OCI-LY3 (cell line): ENCODE results near the gene ZNF710.

ENCODE experiments used
- H2AFZ ChIP-seq: fragments of 200-600, 300-600 bp; shearing (Covaris generic); 2 replicates; pipeline ENCODE4 v1.6.0; 2014; ENCODE audit warnings: antibody characterized with exemption, low read depth, low read length
- H3K27ac ChIP-seq: fragments of 200-600, 300-600 bp; sonication (generic); 2 replicates; pipeline ENCODE4 v1.5.1; 2014; ENCODE audit warnings: mild to moderate bottlenecking, low read length, moderate library complexity, mixed read lengths
- H3K27me3 ChIP-seq: fragments of 200-600, 300-600 bp; sonication (generic); 2 replicates; pipeline ENCODE4 v1.6.1; 2014; ENCODE audit warnings: low read depth, low read length, mixed read lengths
- H3K36me3 ChIP-seq: fragments of 200-600, 300-600 bp; sonication (generic); replicated peaks from 2 replicates; pipeline ENCODE3; 2014; ENCODE audit warnings: low read depth, low read length, mixed read lengths
- H3K4me1 ChIP-seq: fragments of 300-600, 200-600 bp; sonication (generic); 2 replicates; pipeline ENCODE4 v1.6.1; 2014; ENCODE audit warnings: low read length, mixed read lengths
- H3K4me2 ChIP-seq: fragments of 200-600, 300-600 bp; sonication (generic); 2 replicates; pipeline ENCODE4 v1.6.1; 2014; ENCODE audit warnings: low read length, mixed read lengths
- H3K4me3 ChIP-seq: fragments of 300-600, 200-600 bp; sonication (generic); 2 replicates; pipeline ENCODE4 v1.5.1; 2014; ENCODE audit warnings: antibody characterized with exemption, mild to moderate bottlenecking, low read length, moderate library complexity
- H3K79me2 ChIP-seq: fragments of 300-600, 200-600 bp; shearing (Covaris generic); 2 replicates; pipeline ENCODE4 v1.6.1; 2014; ENCODE audit warnings: mild to moderate bottlenecking, low read length, mixed read lengths
- H3K9ac ChIP-seq: fragments of 300-600, 200-600 bp; shearing (Covaris generic); 2 replicates; pipeline ENCODE4 v1.6.0; 2014; ENCODE audit warnings: mild to moderate bottlenecking, low read length, moderate library complexity
- H3K9me3 ChIP-seq: fragments of 200-600, 300-600 bp; shearing (Covaris generic); 2 replicates; pipeline ENCODE4 v1.6.1; 2014; ENCODE audit warnings: low read length, mixed read lengths; ENCODE audit not compliant: insufficient read depth
- H4K20me1 ChIP-seq: fragments of 200-600, 300-600 bp; sonication (generic); 2 replicates; pipeline ENCODE4 v1.6.1; 2016; ENCODE audit warnings: low read length, mixed read lengths; ENCODE audit not compliant: insufficient read depth
- EZH2phosphoT487 ChIP-seq: fragments of 200-600 bp; shearing (Covaris generic); IDR thresholded peaks from 2 replicates; pipeline ENCODE4 v1.6.1; 2018; ENCODE audit warnings: antibody characterized with exemption, mixed run types, low read depth
- TF ChIP-seq, protein P1 (sequence below): fragments of 200-600, 300-600 bp; sonication (generic); IDR thresholded peaks from 2 replicates; pipeline ENCODE4 v1.5.1; 2014; ENCODE audit warnings: antibody characterized with exemption, low read length, low read depth

The ZNF710 gene

DNA sequence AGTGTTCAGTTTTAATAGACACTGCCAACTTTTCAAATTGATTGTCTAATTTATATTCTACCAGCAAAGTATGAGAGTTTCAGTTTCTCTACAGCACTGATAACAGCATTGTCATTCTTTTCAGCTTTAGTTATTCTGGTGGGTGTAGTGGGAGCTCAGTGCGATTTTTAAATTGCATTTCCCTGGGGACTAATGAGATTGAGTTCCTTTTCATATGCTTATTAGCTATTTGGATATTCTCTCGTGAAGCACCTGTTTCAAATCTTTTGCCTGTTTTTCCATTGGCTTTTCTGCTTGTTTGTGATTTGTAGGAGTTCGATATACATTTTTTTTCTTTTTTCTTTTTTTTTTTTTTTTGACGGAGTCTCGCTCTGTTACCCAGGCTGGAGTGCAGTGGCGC is 120.0 kb downstream of the ZNF710 start:
- TF ChIP-seq, protein P1, sequence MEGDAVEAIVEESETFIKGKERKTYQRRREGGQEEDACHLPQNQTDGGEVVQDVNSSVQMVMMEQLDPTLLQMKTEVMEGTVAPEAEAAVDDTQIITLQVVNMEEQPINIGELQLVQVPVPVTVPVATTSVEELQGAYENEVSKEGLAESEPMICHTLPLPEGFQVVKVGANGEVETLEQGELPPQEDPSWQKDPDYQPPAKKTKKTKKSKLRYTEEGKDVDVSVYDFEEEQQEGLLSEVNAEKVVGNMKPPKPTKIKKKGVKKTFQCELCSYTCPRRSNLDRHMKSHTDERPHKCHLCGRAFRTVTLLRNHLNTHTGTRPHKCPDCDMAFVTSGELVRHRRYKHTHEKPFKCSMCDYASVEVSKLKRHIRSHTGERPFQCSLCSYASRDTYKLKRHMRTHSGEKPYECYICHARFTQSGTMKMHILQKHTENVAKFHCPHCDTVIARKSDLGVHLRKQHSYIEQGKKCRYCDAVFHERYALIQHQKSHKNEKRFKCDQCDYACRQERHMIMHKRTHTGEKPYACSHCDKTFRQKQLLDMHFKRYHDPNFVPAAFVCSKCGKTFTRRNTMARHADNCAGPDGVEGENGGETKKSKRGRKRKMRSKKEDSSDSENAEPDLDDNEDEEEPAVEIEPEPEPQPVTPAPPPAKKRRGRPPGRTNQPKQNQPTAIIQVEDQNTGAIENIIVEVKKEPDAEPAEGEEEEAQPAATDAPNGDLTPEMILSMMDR = no peak
- no peak for TF ChIP-seq EZH2phosphoT487
- Histone ChIP-seq H3K27me3 (peaks cover 8% of the 10 kb centered on the region; the same call in 1 of the 2 replicates), H3K27ac (no peak overlapping the region), H3K4me2 (no peak overlapping the region), H2AFZ (no peak overlapping the region), H3K4me1 (0 out of 2 replicates have a peak, but pooled peaks cover 4% of the 10 kb centered on the region), H3K9ac (no peak overlapping the region), H4K20me1 (no peaks in the 10 kb centered on the region), H3K36me3 (no peaks in the 10 kb centered on the region), H3K4me3 (no peak overlapping the region), H3K79me2 (no peaks in the 10 kb centered on the region), H3K9me3 (no peaks in the 10 kb centered on the region)

DNA sequence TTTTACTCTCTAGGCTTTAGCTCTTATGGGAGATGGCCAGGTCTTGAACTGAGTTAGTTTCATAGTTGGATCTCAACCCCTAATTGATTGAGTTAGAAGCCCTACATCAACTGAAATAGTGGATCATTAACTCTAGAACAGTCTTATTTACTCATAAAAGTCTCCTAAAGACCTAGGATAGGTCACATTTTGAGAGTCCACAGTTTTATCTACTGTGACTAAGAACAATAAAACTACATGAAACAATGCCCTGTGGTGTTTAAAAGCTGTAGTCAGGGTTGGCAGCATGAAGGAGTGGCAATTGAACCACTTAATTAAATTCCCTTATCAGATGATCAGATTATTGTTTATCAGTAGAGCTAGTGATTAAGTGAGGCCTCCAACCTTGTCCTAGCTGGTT is 123.4 kb downstream of the ZNF710 start:
- H3K9ac ChIP-seq = no peak overlapping the region
- H3K4me1 ChIP-seq = peaks cover 4% of the 10 kb centered on the region; the same call in 1 of the 2 replicates
- H4K20me1 ChIP-seq = no peaks in the 10 kb centered on the region
- no peak overlapping the region for H2AFZ ChIP-seq
- H3K4me3 ChIP-seq = no peak overlapping the region
- H3K4me2 ChIP-seq = no peak overlapping the region
- H3K79me2 ChIP-seq = no peaks in the 10 kb centered on the region
- no peak overlapping the region for H3K27ac ChIP-seq
- H3K9me3 ChIP-seq = no peaks in the 10 kb centered on the region
- TF ChIP-seq, protein P1 = no peak
- no peak for TF ChIP-seq EZH2phosphoT487
- no peaks in the 10 kb centered on the region for H3K36me3 ChIP-seq
- H3K27me3 ChIP-seq = peaks cover 13% of the 10 kb centered on the region

DNA sequence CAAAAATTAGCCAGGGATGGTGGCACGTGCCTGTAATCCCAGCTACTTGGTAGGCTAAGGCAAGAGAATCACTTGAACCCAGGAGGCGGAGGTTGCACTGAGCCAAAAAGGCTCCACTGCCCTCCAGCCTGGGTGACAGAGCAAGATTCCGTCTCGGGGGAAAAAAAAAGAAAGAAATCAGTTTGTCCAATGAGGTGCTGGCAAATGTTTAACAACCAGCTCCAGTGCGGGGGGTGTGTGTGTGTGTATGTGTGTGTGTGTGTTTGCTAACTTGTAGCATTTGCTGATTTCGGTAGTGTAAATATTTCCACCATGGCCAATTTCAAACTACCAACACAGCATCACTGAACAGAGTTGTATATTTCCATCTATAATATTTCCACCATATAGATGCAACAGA is 124.9 kb downstream of the ZNF710 start:
- Histone ChIP-seq H3K27ac (no peak overlapping the region), H3K9ac (no peak overlapping the region), H3K9me3 (no peaks in the 10 kb centered on the region), H3K79me2 (no peaks in the 10 kb centered on the region), H4K20me1 (no peaks in the 10 kb centered on the region), H3K4me2 (no peak overlapping the region), H3K4me3 (no peak overlapping the region), H2AFZ (no peak overlapping the region), H3K27me3 (peaks cover 10% of the 10 kb centered on the region), H3K36me3 (no peaks in the 10 kb centered on the region), H3K4me1 (peaks cover 9% of the 10 kb centered on the region; the same call in 1 of the 2 replicates)
- TF ChIP-seq, protein P1 = no peak
- TF ChIP-seq EZH2phosphoT487 = no peak

DNA sequence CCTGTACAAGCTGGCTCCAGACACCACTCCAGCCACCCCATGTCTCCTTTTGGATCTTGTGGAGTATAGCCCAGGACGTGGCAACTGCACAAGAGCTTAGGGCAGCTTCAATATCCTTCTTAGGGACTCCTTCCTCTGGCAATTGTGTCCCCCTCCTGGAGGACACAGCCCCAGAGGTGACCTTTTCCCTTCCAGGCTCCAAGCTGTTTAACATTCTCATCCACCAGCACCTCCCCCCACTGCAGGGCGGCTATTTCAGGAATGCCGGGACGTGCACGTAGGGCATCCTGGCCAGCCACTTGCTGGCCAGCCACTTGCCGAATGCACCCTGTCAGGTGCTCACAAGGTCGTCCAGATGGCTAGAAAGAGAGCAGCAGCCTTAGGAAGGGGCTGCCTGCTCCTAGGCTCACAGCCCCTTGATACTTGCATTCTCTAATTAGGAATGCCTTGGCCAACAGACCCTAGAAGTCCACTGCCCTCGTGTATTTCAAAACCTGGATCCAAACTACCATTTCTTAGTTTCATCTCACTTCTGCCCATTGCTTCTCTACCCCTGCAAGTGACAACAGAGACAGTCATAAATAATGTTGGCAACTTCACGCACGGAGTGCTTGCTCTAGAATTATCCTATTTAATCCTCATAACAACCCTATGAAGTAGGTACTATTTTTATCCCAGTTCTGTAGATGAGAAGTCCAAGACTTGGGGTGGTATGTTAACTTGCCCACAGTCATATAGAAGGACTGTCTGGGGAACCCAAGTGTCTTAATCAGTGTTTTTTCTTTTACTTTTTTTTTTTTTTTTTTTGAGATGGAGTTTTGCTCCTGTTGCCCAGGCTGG is 125.7 kb downstream of the ZNF710 start:
- no peak overlapping the region for H3K27ac ChIP-seq
- TF ChIP-seq, protein P1 = no peak
- no peak for TF ChIP-seq EZH2phosphoT487
- H4K20me1 ChIP-seq = no peaks in the 10 kb centered on the region
- H3K4me1 ChIP-seq = peaks cover 13% of the 10 kb centered on the region; the same call in 1 of the 2 replicates
- H3K4me3 ChIP-seq = no peak overlapping the region
- no peak overlapping the region for H3K9ac ChIP-seq
- no peaks in the 10 kb centered on the region for H3K79me2 ChIP-seq
- no peaks in the 10 kb centered on the region for H3K9me3 ChIP-seq
- H2AFZ ChIP-seq = no peak overlapping the region
- peaks cover 10% of the 10 kb centered on the region for H3K27me3 ChIP-seq
- H3K4me2 ChIP-seq = no peak overlapping the region
- H3K36me3 ChIP-seq = no peaks in the 10 kb centered on the region
